Measurements from ENCODE around the gene POU2AF2. TPM values are rescaled to one million over a fixed set of nuclear protein-coding genes. Genes with fewer than 3 reads are reported as not detected.

The POU2AF2 gene, protein sequence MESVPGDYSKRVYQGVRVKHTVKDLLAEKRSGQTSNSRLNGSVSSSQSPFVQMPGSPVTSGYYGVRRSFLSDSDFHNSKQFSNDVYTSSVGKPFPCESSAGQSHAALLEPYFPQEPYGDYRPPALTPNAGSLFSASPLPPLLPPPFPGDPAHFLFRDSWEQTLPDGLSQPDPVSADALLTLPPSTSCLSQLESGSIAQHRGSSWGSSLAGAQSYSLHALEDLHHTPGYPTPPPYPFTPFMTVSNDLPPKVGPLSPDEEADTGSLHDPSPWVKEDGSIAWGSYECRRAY
- not detected for total RNA-seq

DNA sequence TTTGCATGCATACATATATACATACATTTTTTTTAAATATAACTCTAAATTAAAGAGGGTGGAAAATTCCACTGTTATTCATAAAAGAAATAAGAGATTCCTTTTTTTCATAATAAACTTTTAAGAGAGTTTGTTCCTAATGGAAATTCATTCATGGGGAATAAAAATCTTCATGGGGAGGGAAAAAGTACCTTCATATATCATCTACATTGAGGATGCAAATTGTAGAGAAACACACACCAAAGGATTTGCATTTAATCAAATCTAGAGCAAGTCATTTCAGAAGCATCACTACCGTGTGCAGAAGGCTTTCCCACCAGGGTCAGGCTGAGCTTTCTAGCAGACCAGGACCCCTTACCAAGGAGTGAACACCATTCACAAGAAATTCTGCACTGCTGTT, at the start of gene POU2AF2:
Gene POU2AF2 (plus strand): TSS at position 301 of the 400 bp plus-strand sequence. CDS start 129 bp downstream, outside the sequence.

DNA sequence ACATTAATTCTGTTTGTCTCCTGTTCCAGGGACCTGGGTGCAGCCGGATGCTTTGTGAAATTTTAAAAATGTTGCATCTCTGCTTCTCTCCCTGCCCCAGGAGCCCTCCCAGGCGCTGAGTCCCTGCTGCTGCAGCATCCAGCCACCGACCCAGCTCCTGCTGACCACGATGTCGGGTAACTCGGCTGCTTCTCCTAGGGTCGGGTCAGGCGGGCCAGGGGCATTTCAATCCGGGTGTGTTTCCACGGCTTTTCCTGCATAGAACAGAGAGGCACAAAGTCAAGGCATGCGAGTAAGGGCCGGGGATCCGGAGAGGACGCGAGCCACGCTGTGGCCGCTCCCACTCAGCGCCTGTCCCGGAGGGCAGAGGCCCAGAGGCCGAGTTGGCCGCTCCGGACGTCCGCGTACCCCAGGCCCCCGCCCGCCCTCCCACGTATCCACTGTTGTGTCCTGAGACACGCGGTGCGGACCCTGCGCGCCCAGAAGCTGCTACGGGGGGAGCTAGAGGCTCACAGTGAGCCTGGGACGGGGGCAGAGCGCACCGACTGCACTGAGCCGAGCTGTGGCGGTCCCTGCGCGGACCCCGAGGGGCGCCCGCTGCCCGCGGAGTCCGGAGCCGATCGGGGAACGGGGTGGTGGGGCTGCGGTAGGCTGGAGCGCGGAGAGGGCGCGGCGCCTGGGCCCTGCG, 53.0 kb downstream of the POU2AF2 start, which contains the start of gene POU2AF3:
Gene POU2AF3 (plus strand): TSS at position 134 of the 688 bp plus-strand sequence. CDS start 36 bp downstream, at position 170.

Other genes starting within 250 kb of the POU2AF2 start
- gene POU2AF3, start 52.8 kb downstream of the POU2AF2 start, total RNA-seq: 0.69 TPM
- gene POU2AF1, start 133.6 kb downstream of the POU2AF2 start, total RNA-seq: 0.46 TPM

Data from diencephalon (tissue), 1 donor.